H1 (cell line): ENCODE results near the gene PRELID2. TPM values are rescaled to one million over a fixed set of nuclear protein-coding genes. Genes with fewer than 3 reads are reported as not detected.

Experiments
- CTCF ChIA-PET: fragments of 300-600 bp; sonication (Branson Sonifier 250); formaldehyde crosslinking; loops from one replicate; lab custom pipeline; 2021; ENCODE audit not compliant: partially characterized antibody; lab: Charles Lee
- POLR2A ChIA-PET: fragments of 300-600 bp; sonication (Branson Sonifier 250); formaldehyde crosslinking; loops from one replicate; lab custom pipeline; 2021; ENCODE audit warnings: inconsistent platforms; ENCODE audit not compliant: partially characterized antibody; lab: Charles Lee
- DNase-seq, 2 experiments: peaks; one replicate each; pipeline versions ENCODE4 v3.0.0 to v3.0.0-alpha.2; 2010 to 2022; ENCODE audit warnings: low spot score in 2 of 2, low read depth in 1 of 2, mixed read lengths in 1 of 2
- FAIRE-seq: peaks from 2 replicates; lab custom pipeline; 2011; peaks lifted over from hg19 to GRCh38; lab: Jason Lieb, UNC
- H2AFZ ChIP-seq: 2 replicates; pipeline ENCODE4 v1.8.1; 2012; ENCODE audit warnings: low read length, inconsistent platforms
- H2AK5ac ChIP-seq: 2 replicates; pipeline ENCODE4 v1.6.1; 2013; ENCODE audit warnings: low read depth, low read length
- H2BK120ac ChIP-seq: replicated peaks from 2 replicates; pipeline ENCODE3; 2013; ENCODE audit warnings: low read depth, low read length, inconsistent platforms
- H2BK12ac ChIP-seq: 2 replicates; pipeline ENCODE4 v1.6.1; 2013; ENCODE audit warnings: low read depth, low read length
- H2BK15ac ChIP-seq: 2 replicates; pipeline ENCODE4 v1.6.1; 2013; ENCODE audit warnings: low read length
- H2BK20ac ChIP-seq: 2 replicates; pipeline ENCODE4 v1.6.1; 2013; ENCODE audit warnings: low read length
- H2BK5ac ChIP-seq: 2 replicates; pipeline ENCODE4 v1.6.1; 2013; ENCODE audit warnings: low read depth, low read length
- H3K14ac ChIP-seq: 2 replicates; pipeline ENCODE4 v1.6.1; 2013; ENCODE audit warnings: inconsistent platforms; ENCODE audit not compliant: insufficient read length
- H3K18ac ChIP-seq: 2 replicates; pipeline ENCODE4 v1.6.1; 2013; ENCODE audit warnings: low read length; ENCODE audit errors: extremely low read depth
- H3K23ac ChIP-seq: 2 replicates; pipeline ENCODE4 v1.6.1; 2013; ENCODE audit warnings: inconsistent platforms; ENCODE audit not compliant: insufficient read length
- H3K23me2 ChIP-seq: 2 replicates; pipeline ENCODE4 v1.6.1; 2013; ENCODE audit warnings: low read depth, low read length
- H3K27ac ChIP-seq: 2 replicates; pipeline ENCODE4 v1.6.1; 2011; ENCODE audit warnings: low read depth, low read length, inconsistent platforms
- H3K27me3 ChIP-seq, 4 experiments: replicated peaks in 1 of 4; 1 replicate in 1 of 4; 2 replicates in 3 of 4; pipeline versions ENCODE4 v1.6.1 to v1.8.1; 2011 to 2013; ENCODE audit warnings: low read length in 3 of 4, mild to moderate bottlenecking in 3 of 4, inconsistent platforms in 2 of 4, mixed read lengths in 2 of 4, moderate library complexity in 1 of 4; ENCODE audit not compliant: control insufficient read depth in 3 of 4, insufficient read depth in 3 of 4; ENCODE audit errors: extremely low read depth in 1 of 4
- H3K36me3 ChIP-seq, 4 experiments: 2 replicates each; pipeline versions ENCODE4 v1.6.1 to v1.8.1; 2011 to 2013; ENCODE audit warnings: mild to moderate bottlenecking in 4 of 4, low read length in 3 of 4, moderate library complexity in 2 of 4, control low read depth in 1 of 4, inconsistent platforms in 1 of 4; ENCODE audit not compliant: insufficient read depth in 4 of 4, control insufficient read depth in 2 of 4
- H3K4ac ChIP-seq: replicated peaks from 2 replicates; pipeline ENCODE3; 2013; ENCODE audit warnings: low read length, low read depth, mixed read lengths, inconsistent platforms; ENCODE audit not compliant: insufficient read length
- H3K4me1 ChIP-seq, 4 experiments: replicated peaks in 1 of 4; 1 replicate in 1 of 4; 2 replicates in 3 of 4; pipeline versions ENCODE4 v1.6.1 to v1.8.1; 2011 to 2013; ENCODE audit warnings: low read length in 3 of 4, inconsistent platforms in 2 of 4, mixed read lengths in 1 of 4; ENCODE audit not compliant: insufficient read depth in 4 of 4, control insufficient read depth in 3 of 4
- H3K4me2 ChIP-seq, 2 experiments: 2 replicates each; pipeline versions ENCODE4 v1.6.1 to v1.8.1; 2011 to 2013; ENCODE audit warnings: low read depth in 2 of 2, low read length in 2 of 2, control low read depth in 1 of 2, inconsistent platforms in 1 of 2, mild to moderate bottlenecking in 1 of 2; ENCODE audit not compliant: insufficient read depth in 1 of 2
- H3K4me3 ChIP-seq, 4 experiments: fragments of 200-600, 300-600 bp in 1 of 4; sonication (generic), shearing (Covaris generic), sonication (Bioruptor Twin) in 1 of 4; 2 replicates each; pipeline versions ENCODE4 v1.5.1 to v1.8.1; 2011 to 2016; ENCODE audit warnings: low read length in 4 of 4, low read depth in 3 of 4, control low read depth in 2 of 4, inconsistent platforms in 2 of 4, mild to moderate bottlenecking in 2 of 4, mixed read lengths in 1 of 4, moderate library complexity in 1 of 4; ENCODE audit not compliant: insufficient read depth in 2 of 4; ENCODE audit errors: extremely low read depth in 1 of 4
- H3K56ac ChIP-seq: replicated peaks from 2 replicates; pipeline ENCODE3; 2013; ENCODE audit warnings: low read depth, mild to moderate bottlenecking, mixed read lengths, low read length, inconsistent platforms; ENCODE audit not compliant: insufficient read length
- H3K79me1 ChIP-seq: 2 replicates; pipeline ENCODE4 v1.6.1; 2013; ENCODE audit warnings: low read depth, low read length, control low read depth
- H3K79me2 ChIP-seq, 2 experiments: 2 replicates each; pipeline versions ENCODE4 v1.6.1 to v1.8.1; 2012 to 2013; ENCODE audit warnings: low read length in 2 of 2, mild to moderate bottlenecking in 2 of 2, inconsistent platforms in 1 of 2; ENCODE audit not compliant: insufficient read depth in 2 of 2, control insufficient read depth in 1 of 2
- H3K9ac ChIP-seq, 4 experiments: replicated peaks in 1 of 4; 1 replicate in 1 of 4; 2 replicates in 3 of 4; pipeline versions ENCODE4 v1.6.1 to v1.8.1; 2011 to 2013; ENCODE audit warnings: low read depth in 3 of 4, low read length in 3 of 4, control low read depth in 2 of 4, mild to moderate bottlenecking in 2 of 4, moderate library complexity in 2 of 4, inconsistent platforms in 1 of 4; ENCODE audit errors: extremely low read depth in 1 of 4
- H3K9me3 ChIP-seq, 2 experiments: 2 replicates each; pipeline versions ENCODE4 v1.6.1 to v1.8.1; 2012 to 2013; ENCODE audit warnings: mild to moderate bottlenecking in 2 of 2, moderate library complexity in 2 of 2, control low read depth in 1 of 2, inconsistent platforms in 1 of 2, low read depth in 1 of 2, low read length in 1 of 2, mixed read lengths in 1 of 2; ENCODE audit not compliant: insufficient read depth in 2 of 2
- H4K20me1 ChIP-seq, 2 experiments: replicated peaks in 1 of 2; 2 replicates each; pipeline versions ENCODE3 to v1.8.1; 2011 to 2013; ENCODE audit warnings: inconsistent platforms in 2 of 2, low read length in 2 of 2, mild to moderate bottlenecking in 1 of 2; ENCODE audit not compliant: insufficient read depth in 2 of 2, control insufficient read depth in 1 of 2
- H4K5ac ChIP-seq: 2 replicates; pipeline ENCODE4 v1.6.1; 2013; ENCODE audit warnings: low read length, low read depth, mixed read lengths, inconsistent platforms; ENCODE audit not compliant: insufficient read length
- H4K8ac ChIP-seq: 2 replicates; pipeline ENCODE4 v1.8.0; 2013; ENCODE audit warnings: mild to moderate bottlenecking, moderate library complexity, low read length, inconsistent platforms; ENCODE audit not compliant: insufficient read depth; ENCODE audit errors: extremely low read depth
- H4K91ac ChIP-seq: replicated peaks from 2 replicates; pipeline ENCODE3; 2013; ENCODE audit warnings: low read length, mixed read lengths, inconsistent platforms; ENCODE audit not compliant: insufficient read length
- ATF3 ChIP-seq: IDR thresholded peaks from 2 replicates; pipeline ENCODE4 v1.6.1; 2011; ENCODE audit warnings: low read depth, mild to moderate bottlenecking, low read length; ENCODE audit not compliant: insufficient read depth
- BACH1 ChIP-seq: IDR thresholded peaks from 2 replicates; pipeline ENCODE4 v1.6.1; 2012; ENCODE audit warnings: low read length, improper control_type of control experiment
- CHD1 ChIP-seq: IDR thresholded peaks from 2 replicates; pipeline ENCODE4 v1.6.1; 2012; ENCODE audit warnings: low read depth, low read length, improper control_type of control experiment
- CHD2 ChIP-seq: IDR thresholded peaks from 2 replicates; pipeline ENCODE4 v1.6.1; 2012; ENCODE audit warnings: low read length, improper control_type of control experiment
- EGR1 ChIP-seq: IDR thresholded peaks from 2 replicates; pipeline ENCODE4 v1.6.1; 2011; ENCODE audit warnings: low read depth, low read length, borderline replicate concordance
- EZH2 ChIP-seq: fragments of 200-600 bp; sonication (generic); IDR thresholded peaks from 2 replicates; pipeline ENCODE4 v1.7.1; 2012; ENCODE audit warnings: low read depth, mild to moderate bottlenecking, moderate library complexity, low read length, inconsistent platforms; ENCODE audit not compliant: severe bottlenecking
- GTF2F1 ChIP-seq: IDR thresholded peaks from 2 replicates; pipeline ENCODE4 v1.6.1; 2012; ENCODE audit warnings: low read depth, low read length, improper control_type of control experiment, borderline replicate concordance
- JUN ChIP-seq: IDR thresholded peaks from 2 replicates; pipeline ENCODE4 v1.6.1; 2011; ENCODE audit warnings: low read depth, mild to moderate bottlenecking, improper control_type of control experiment, low read length
- JUND ChIP-seq: IDR thresholded peaks from 2 replicates; pipeline ENCODE4 v1.6.1; 2011; ENCODE audit warnings: mild to moderate bottlenecking, improper control_type of control experiment, low read length
- MAFK ChIP-seq: IDR thresholded peaks from 2 replicates; pipeline ENCODE4 v1.6.1; 2012; ENCODE audit warnings: low read depth, mild to moderate bottlenecking, improper control_type of control experiment, low read length
- RBBP5 ChIP-seq: IDR thresholded peaks from 2 replicates; pipeline ENCODE4 v1.7.1; 2012; ENCODE audit warnings: low read depth, mild to moderate bottlenecking, inconsistent platforms, low read length, moderate library complexity, borderline replicate concordance
- SUZ12 ChIP-seq: fragments of 200-600 bp; sonication (generic); IDR thresholded peaks from 2 replicates; pipeline ENCODE4 v1.6.1; 2012; ENCODE audit warnings: mild to moderate bottlenecking, inconsistent platforms, low read length, moderate library complexity, mixed read lengths
- ZNF274 ChIP-seq: IDR thresholded peaks from 2 replicates; pipeline ENCODE4 v1.7.0; 2012; ENCODE audit warnings: low read length, borderline replicate concordance; ENCODE audit errors: extremely low read depth
- WGBS, 2 experiments: shearing (Covaris generic) in 1 of 2; methylation state at CpG; one replicate each; pipeline versions ENCODE4 v1.1.6 to v1.1.7; 2013 to 2015; ENCODE audit warnings: low lambda C conversion rate in 2 of 2, mixed read lengths in 2 of 2, inconsistent platforms in 1 of 2, low coverage in 1 of 2, missing lambda C conversion rate in 1 of 2; ENCODE audit not compliant: insufficient replicate concordance in 2 of 2, insufficient coverage in 1 of 2, insufficient read length in 1 of 2; ENCODE audit errors: extremely low coverage in 1 of 2, missing lambda C conversion rate in 1 of 2; 5-methylcytosine and 5-hydroxymethylcytosine counted together
- polyA plus RNA-seq, 7 experiments: library from polyadenylated mRNA; depleted of rRNA in 3 of 7; stranded (reverse) in 5 of 7; unstranded in 2 of 7; fragments of >200 nt in 5 of 7; fragments of 200-250 nt in 2 of 7; gene quantifications; 1 replicate in 5 of 7; 2 replicates in 1 of 7; 4 replicates in 1 of 7; pipeline versions ENCODE4 v1.2.1 to v1.2.3, GENCODE V29; 2011 to 2013; ENCODE audit warnings: missing spikeins in 2 of 7, mixed read lengths in 2 of 7
- total RNA-seq: library from RNA; stranded (reverse); fragmentation: NEBNext Ultra II Directional; extraction: Animal tissue kit (Norgen Biotek cat#: 25700); gene quantifications from 2 replicates; pipeline ENCODE4 v1.2.1, GENCODE V29; 2021

Gene PRELID2
- total and polyA plus RNA-seq, 2 of the 8 experiments (the other 6 are each of a cell fraction or from before 2014, with no cell fraction given), result 2.2 to 7.8 TPM

DNA sequence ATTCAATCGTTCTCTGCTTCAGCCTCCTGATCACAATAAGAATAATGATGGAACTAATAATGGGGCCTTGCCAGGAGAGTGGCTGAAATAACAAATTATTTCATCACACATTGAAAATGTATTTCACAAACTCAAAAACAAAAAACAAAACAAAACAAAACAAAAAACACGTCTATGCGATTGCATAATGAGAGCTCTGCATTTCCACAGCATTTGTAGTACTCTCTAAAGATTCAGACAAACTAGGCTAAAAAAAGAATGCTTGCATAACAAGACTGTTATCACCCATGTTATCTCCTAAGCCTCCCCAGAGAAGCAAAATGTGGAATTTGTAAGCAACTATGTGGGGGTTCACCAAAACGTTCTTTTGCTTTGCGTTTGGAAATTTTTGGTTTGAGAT is 48.1 kb downstream of the PRELID2 start:
- H3K79me2 ChIP-seq, result no peaks in the 10 kb centered on the region
- 83 to 87% methylated on average over 1 to 5 of the region's 5 CpGs for WGBS, 2 experiments
- CTCF ChIA-PET, result interaction anchor here (1.2 to 2.2 kb wide), 4 partner anchors 12 to 89 kb away, joined by 4 to 10 read pairs (median 4); partner anchors contain the start of gene PRELID2
- no peak for TF ChIP-seq EGR1
- no peak for TF ChIP-seq ATF3
- no peak for TF ChIP-seq JUND
- TF ChIP-seq CHD1, result no peak
- no peak for TF ChIP-seq CHD2
- no peak for TF ChIP-seq BACH1
- no peak for TF ChIP-seq MAFK
- TF ChIP-seq ZNF274, result no peak
- TF ChIP-seq GTF2F1, result no peak
- TF ChIP-seq RBBP5, result no peak
- no peak for TF ChIP-seq JUN
- no peak for TF ChIP-seq EZH2
- no peak for TF ChIP-seq SUZ12

More for the DNA sequence above, 48.1 kb downstream of the PRELID2 start:
- Histone ChIP-seq H2BK20ac (no peak overlapping the region), H3K18ac (no peak overlapping the region), H3K23me2 (no peaks in the 10 kb centered on the region), H3K36me3 (no peaks in the 10 kb centered on the region), H3K4me2 (no peak overlapping the region), H3K4ac (no peak overlapping the region), H3K4me3 (no peak overlapping the region), H3K23ac (no peak overlapping the region), H2AK5ac (no peak overlapping the region), H2BK12ac (no peak overlapping the region), H3K14ac (no peak overlapping the region), H4K91ac (no peak overlapping the region), H3K9ac (no peak overlapping the region), H3K27me3 (no peaks in the 10 kb centered on the region), H2AFZ (no peak overlapping the region), H3K79me1 (no peaks in the 10 kb centered on the region), H3K9me3 (peaks cover 0 to 2% of the 10 kb centered on the region in 2 experiments; a peak in 1 of 4 replicates), H3K56ac (no peak overlapping the region), H2BK120ac (no peak overlapping the region), H4K8ac (no peak overlapping the region), H2BK15ac (no peak overlapping the region), H4K5ac (no peak overlapping the region), H3K4me1 (no peaks in the 10 kb centered on the region; a peak in 1 of 7 replicates), H4K20me1 (no peaks in the 10 kb centered on the region), H2BK5ac (no peak overlapping the region), H3K27ac (no peak overlapping the region)
- POLR2A ChIA-PET, result interaction anchor here (0.6 to 1.5 kb wide), 3 partner anchors 12 to 403 kb away, joined by 3 to 7 read pairs (median 6); partner anchors contain the start of gene SH3RF2
- DNase-seq (no peak), FAIRE-seq (no peak)
